ENCODE results near the gene BAIAP2. TPM values are rescaled to one million over a fixed set of nuclear protein-coding genes. Genes with fewer than 3 reads are reported as not detected.

BAIAP2 gene
- total and polyA plus RNA-seq, 2 of the 13 experiments (the other 11 are each of a cell fraction or from before 2014, with no cell fraction given): 22.5 to 24.0 TPM

DNA sequence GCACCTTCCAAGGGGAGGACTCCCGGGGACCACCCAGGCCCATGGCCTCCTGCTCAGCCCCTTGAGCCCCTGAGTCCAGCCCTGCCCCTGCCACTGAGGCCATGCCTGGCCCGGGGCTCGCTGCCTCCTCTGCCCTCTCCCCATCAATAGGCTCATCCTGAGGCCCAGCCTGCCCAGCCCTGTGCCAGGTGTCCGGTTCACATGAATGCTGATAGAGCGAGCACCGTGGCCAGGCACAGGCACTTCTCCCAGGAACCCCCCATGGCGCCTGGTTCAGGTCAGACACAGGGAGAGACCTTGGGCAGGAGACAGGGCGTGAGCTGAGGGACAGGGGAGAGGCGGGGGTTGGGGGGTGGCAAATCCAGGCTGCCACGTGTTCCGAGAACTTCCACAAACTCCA, 127.5 kb downstream of the BAIAP2 start:
- POLR2A ChIA-PET: no interaction called here
- Histone ChIP-seq H3K36me3 (replicated peaks in 1 of 2; ENCODE audit: control insufficient read depth in 1 of 2, insufficient read depth in 2 of 2, low read length in 2 of 2) (no peaks in the 10 kb centered on the region), H3K4me1 (ENCODE audit: insufficient read depth, low read length) (peaks cover 30% of the 10 kb centered on the region), H4K20me1 (ENCODE audit: insufficient read depth, low read length) (no peaks in the 10 kb centered on the region), H3K9ac (ENCODE audit: insufficient read depth, low read depth, low read length) (no peak overlapping the region), H3K27ac (ENCODE audit: extremely low read length, insufficient read depth, low read length) (no peak overlapping the region), H3K4me2 (ENCODE audit: low read depth, low read length) (no peak overlapping the region), H3K79me2 (ENCODE audit: insufficient read depth, low read length) (no peaks in the 10 kb centered on the region), H2AFZ (ENCODE audit: low read length) (no peak overlapping the region), H3K4me3 (replicated peaks in 1 of 3; ENCODE audit: insufficient read depth in 1 of 3, low read depth in 2 of 3, low read length in 3 of 3) (no peak overlapping the region), H3K27me3 (ENCODE audit: control insufficient read depth in 1 of 2, insufficient read depth in 2 of 2, low read length in 2 of 2) (no peaks in the 10 kb centered on the region), H3K9me3 (ENCODE audit: low read length) (no peaks in the 10 kb centered on the region)
- intact Hi-C loops (cut with micrococcal nuclease; ENCODE audit: unreplicated experiment): no loop called here
- in situ Hi-C loops (cut with HindIII; ENCODE audit: extremely low pct_ligation_motif_present, low pct_unique_long_range_greater_than_20kb): no loop called here
- CTCF ChIA-PET (ENCODE audit: low intra/inter-chr PET ratio, low total read pairs): no interaction called here
- WGBS (ENCODE audit: low lambda C conversion rate): 81% methylated on average over 5 of the region's 11 CpGs
- no TSS peak for BruUV-seq (replicated peaks)
- DNase-seq (ENCODE audit: low spot score) (no peak), ATAC-seq (no peak), FAIRE-seq (no peak)
- TF ChIP-seq ZNF549 (CRISPR knock-in tag; IDR thresholded peaks at IDR 0.05): no peak
- 0 out of 2 replicates have a peak, but pooled peaks have one; percentile 12 for TF ChIP-seq ZNF235 (CRISPR knock-in tag; IDR thresholded peaks at IDR 0.05; ENCODE audit: borderline replicate concordance)

DNA sequence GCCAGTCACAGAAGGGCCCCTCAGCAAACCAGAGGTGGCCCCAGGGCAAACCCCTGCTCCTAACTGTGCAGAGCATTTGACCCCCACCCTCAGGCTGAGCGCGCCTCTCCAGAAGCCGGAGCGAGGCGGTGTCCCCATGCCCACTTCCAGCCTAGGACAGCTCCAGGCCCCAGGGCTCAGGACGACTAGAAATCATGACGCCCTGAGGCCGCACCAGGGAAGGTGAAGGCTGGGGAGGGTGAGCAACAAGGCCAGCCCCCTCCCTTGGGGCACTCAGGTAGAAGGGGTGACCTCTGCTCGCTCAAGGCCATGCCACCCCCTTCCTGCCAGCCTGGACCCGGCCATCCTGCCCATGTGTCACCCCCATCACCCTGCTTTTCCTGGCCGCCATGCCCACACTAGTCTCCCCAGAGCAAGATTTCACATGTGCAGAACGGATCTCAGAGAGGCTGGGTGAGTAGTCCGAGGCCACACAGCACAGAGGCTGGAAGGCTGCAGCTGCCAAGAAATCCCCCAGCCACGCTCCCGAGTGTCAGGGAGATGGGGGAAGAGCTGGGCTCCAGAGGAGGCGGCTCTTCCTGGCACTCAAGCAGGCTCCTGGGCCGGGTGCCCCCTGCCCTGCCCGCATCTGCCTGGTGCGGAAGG, 128.2 kb downstream of the BAIAP2 start:
- WGBS (ENCODE audit: low lambda C conversion rate): 95% methylated on average over 14 of the region's 19 CpGs
- H3K4me1 ChIP-seq (ENCODE audit: insufficient read depth, low read length): peaks cover 36% of the 10 kb centered on the region
- no peaks in the 10 kb centered on the region for H3K79me2 ChIP-seq (ENCODE audit: insufficient read depth, low read length)
- H3K4me2 ChIP-seq (ENCODE audit: low read depth, low read length): no peak overlapping the region
- no peaks in the 10 kb centered on the region for H3K36me3 ChIP-seq (replicated peaks in 1 of 2; ENCODE audit: control insufficient read depth in 1 of 2, insufficient read depth in 2 of 2, low read length in 2 of 2)
- H4K20me1 ChIP-seq (ENCODE audit: insufficient read depth, low read length): no peaks in the 10 kb centered on the region
- H3K4me3 ChIP-seq (replicated peaks in 1 of 3; ENCODE audit: insufficient read depth in 1 of 3, low read depth in 2 of 3, low read length in 3 of 3): no peak overlapping the region
- ChIA-PET CTCF (ENCODE audit: low intra/inter-chr PET ratio, low total read pairs) (no interaction called here), POLR2A (no interaction called here)
- TF ChIP-seq TCF7L2 (IDR thresholded peaks at IDR 0.05; ENCODE audit: low read depth, low read length) (no peak), ZMYM3 (CRISPR knock-in tag; IDR thresholded peaks at IDR 0.05) (0 out of 2 replicates have a peak, but pooled peaks have one; percentile 43), ZNF766 (CRISPR knock-in tag; IDR thresholded peaks at IDR 0.05; ENCODE audit: borderline replicate concordance) (no peak), ZNF768 (CRISPR knock-in tag; IDR thresholded peaks at IDR 0.05) (peak; percentile 99), ZNF780A (CRISPR knock-in tag; IDR thresholded peaks at IDR 0.05) (no peak), ZNF12 (CRISPR knock-in tag; IDR thresholded peaks at IDR 0.05) (no peak), ZNF788 (CRISPR knock-in tag; IDR thresholded peaks at IDR 0.05; ENCODE audit: borderline replicate concordance) (0 out of 2 replicates have a peak, but pooled peaks have one; percentile 22), MTF1 (CRISPR knock-in tag; IDR thresholded peaks at IDR 0.05) (no peak)
- no TSS peak for BruUV-seq (replicated peaks)
- no peak for ATAC-seq
- no peak for FAIRE-seq
- DNase-seq (ENCODE audit: low spot score): no peak
- H3K27ac ChIP-seq (ENCODE audit: extremely low read length, insufficient read depth, low read length): no peak overlapping the region
- in situ Hi-C loops (cut with HindIII; ENCODE audit: extremely low pct_ligation_motif_present, low pct_unique_long_range_greater_than_20kb) (no loop called here), intact Hi-C loops (cut with micrococcal nuclease; ENCODE audit: unreplicated experiment) (no loop called here)
- H3K9ac ChIP-seq (ENCODE audit: insufficient read depth, low read depth, low read length): no peak overlapping the region
- H3K9me3 ChIP-seq (ENCODE audit: low read length): no peaks in the 10 kb centered on the region
- no peak overlapping the region for H2AFZ ChIP-seq (ENCODE audit: low read length)
- H3K27me3 ChIP-seq (ENCODE audit: control insufficient read depth in 1 of 2, insufficient read depth in 2 of 2, low read length in 2 of 2): no peaks in the 10 kb centered on the region
